22Rv1 (cell line): ENCODE data around the gene AOAH.

Experiments
- H3K27ac ChIP-seq: fragments of 450-650 bp; 2 replicates; pipeline ENCODE4 v1.5.1; 2017
- CTCF ChIP-seq: fragments of 450-650 bp; IDR thresholded peaks from 2 replicates; pipeline ENCODE4 v1.5.1; 2017; ENCODE audit warnings: mild to moderate bottlenecking
- ZFX ChIP-seq: fragments of 450-650 bp; IDR thresholded peaks from 2 replicates; pipeline ENCODE4 v1.6.1; 2017; ENCODE audit warnings: antibody characterized with exemption, borderline replicate concordance

AOAH gene

GRCh38 chr7:36545291-36545690 lies 179.0 kb downstream of the AOAH start:
- no peak for TF ChIP-seq CTCF
- no peak for TF ChIP-seq ZFX
- H3K27ac ChIP-seq, result no peak overlapping the region

- TF ChIP-seq ZFX (no peak), CTCF (no peak)
- H3K27ac ChIP-seq, result no peak overlapping the region
These were observed 186.2 kb downstream of the AOAH start for GRCh38 chr7:36538126-36538525.

GRCh38 chr7:36535866-36536664 lies 188.2 kb downstream of the AOAH start:
- no peak for TF ChIP-seq ZFX
- TF ChIP-seq CTCF, result no peak
- no peak overlapping the region for H3K27ac ChIP-seq

GRCh38 chr7:36533717-36534116 lies 190.6 kb downstream of the AOAH start:
- H3K27ac ChIP-seq, result no peak overlapping the region
- TF ChIP-seq ZFX (no peak), CTCF (no peak)

- TF ChIP-seq ZFX (no peak), CTCF (no peak)
- no peak overlapping the region for H3K27ac ChIP-seq
These were observed 191.3 kb downstream of the AOAH start for GRCh38 chr7:36532981-36533499.

- no peak overlapping the region for H3K27ac ChIP-seq
- no peak for TF ChIP-seq CTCF
- TF ChIP-seq ZFX, result no peak
These were observed 192.3 kb downstream of the AOAH start for GRCh38 chr7:36531951-36532350.

- H3K27ac ChIP-seq, result no peak overlapping the region
- TF ChIP-seq CTCF (no peak), ZFX (no peak)
These were observed 193.8 kb downstream of the AOAH start for GRCh38 chr7:36530456-36530855.
